Neural crest cell (in vitro differentiated cells): ENCODE measurements around the gene CECR2. TPM values are rescaled to one million over a fixed set of nuclear protein-coding genes. Genes with fewer than 3 reads are reported as not detected.
A peak's percentile ranks its signal among the peaks of the same experiment; 100 is the strongest.

Source experiments
- DNase-seq: peaks from one replicate; pipeline ENCODE4 v3.0.0; 2021; ENCODE audit warnings: low read depth, mixed read lengths, low spot score
- H3K27ac Mint-ChIP-seq: one replicate; pipeline ENCODE4 v1.8.0; 2021; ENCODE audit warnings: mild to moderate bottlenecking, mixed read lengths; ENCODE audit not compliant: unreplicated experiment
- H3K27me3 Mint-ChIP-seq: 2 replicates; pipeline ENCODE4 v1.8.0; 2021; ENCODE audit warnings: low read depth, mild to moderate bottlenecking, mixed read lengths
- H3K36me3 Mint-ChIP-seq: 2 replicates; pipeline ENCODE4 v1.8.0; 2021; ENCODE audit warnings: low read depth, mild to moderate bottlenecking, mixed read lengths
- H3K4me1 Mint-ChIP-seq: 2 replicates; pipeline ENCODE4 v1.8.0; 2021; ENCODE audit warnings: mixed read lengths
- H3K4me3 Mint-ChIP-seq: one replicate; pipeline ENCODE4 v1.8.0; 2021; ENCODE audit warnings: mild to moderate bottlenecking, mixed read lengths
- H3K9me3 Mint-ChIP-seq: 2 replicates; pipeline ENCODE4 v1.8.0; 2021; ENCODE audit warnings: mixed read lengths
- total RNA-seq: library from RNA; stranded (reverse); gene quantifications from 2 replicates; pipeline ENCODE4 v1.2.1, GENCODE V29; 2021
- TF ChIP-seq, protein P1 (sequence below): fragments of 200-600 bp; sonication (generic); conservative IDR thresholded peaks from 2 replicates; pipeline ENCODE4 v1.5.0; 2021; ENCODE audit warnings: antibody characterized with exemption, mild to moderate bottlenecking

The CECR2 gene
- total RNA-seq, 1 donor from 2014 or later: 32.8 TPM

DNA sequence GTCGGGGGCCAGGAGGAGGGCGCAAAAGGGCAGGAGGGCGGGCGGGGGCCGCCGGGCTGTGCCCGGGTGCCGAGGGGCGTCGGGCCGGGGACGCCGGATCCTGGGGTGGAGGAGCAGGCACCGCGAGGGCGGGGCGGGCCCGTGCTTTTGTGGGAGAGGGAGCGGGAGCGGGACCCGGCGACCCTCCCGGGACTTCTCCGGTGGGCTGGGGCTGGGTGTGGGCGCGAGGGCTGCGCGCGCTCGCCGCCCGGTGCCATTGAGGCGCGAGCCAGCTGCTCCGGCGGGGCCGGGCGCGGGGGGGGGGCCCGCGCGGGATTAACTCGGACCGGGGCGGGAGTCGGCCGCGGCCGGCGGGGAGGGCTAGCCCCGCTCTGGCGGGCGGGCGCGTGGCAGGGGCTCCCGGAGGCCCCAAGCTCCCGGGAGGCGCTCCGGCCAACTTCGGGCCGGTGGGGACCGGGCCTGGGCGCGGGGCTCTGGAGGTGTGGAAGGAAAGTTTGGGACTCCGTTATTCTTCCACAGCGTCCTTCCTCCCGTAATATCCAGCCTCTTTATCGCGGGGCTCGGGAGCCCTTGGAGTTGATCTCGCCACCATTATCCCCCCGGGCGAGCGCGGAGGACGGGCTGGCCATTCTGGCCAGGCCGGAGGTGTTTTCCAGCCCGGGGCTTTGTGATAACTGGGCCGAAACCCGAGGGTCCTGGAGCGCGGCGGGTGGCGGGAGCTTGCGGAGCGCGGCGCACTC, 936 bp downstream of the CECR2 start:
- no peaks in the 10 kb centered on the region for H3K27me3 Mint-ChIP-seq
- H3K4me1 Mint-ChIP-seq: peaks cover 43% of the 10 kb centered on the region
- H3K36me3 Mint-ChIP-seq: no peaks in the 10 kb centered on the region
- TF ChIP-seq, protein P1, sequence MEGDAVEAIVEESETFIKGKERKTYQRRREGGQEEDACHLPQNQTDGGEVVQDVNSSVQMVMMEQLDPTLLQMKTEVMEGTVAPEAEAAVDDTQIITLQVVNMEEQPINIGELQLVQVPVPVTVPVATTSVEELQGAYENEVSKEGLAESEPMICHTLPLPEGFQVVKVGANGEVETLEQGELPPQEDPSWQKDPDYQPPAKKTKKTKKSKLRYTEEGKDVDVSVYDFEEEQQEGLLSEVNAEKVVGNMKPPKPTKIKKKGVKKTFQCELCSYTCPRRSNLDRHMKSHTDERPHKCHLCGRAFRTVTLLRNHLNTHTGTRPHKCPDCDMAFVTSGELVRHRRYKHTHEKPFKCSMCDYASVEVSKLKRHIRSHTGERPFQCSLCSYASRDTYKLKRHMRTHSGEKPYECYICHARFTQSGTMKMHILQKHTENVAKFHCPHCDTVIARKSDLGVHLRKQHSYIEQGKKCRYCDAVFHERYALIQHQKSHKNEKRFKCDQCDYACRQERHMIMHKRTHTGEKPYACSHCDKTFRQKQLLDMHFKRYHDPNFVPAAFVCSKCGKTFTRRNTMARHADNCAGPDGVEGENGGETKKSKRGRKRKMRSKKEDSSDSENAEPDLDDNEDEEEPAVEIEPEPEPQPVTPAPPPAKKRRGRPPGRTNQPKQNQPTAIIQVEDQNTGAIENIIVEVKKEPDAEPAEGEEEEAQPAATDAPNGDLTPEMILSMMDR: no peak
- peak overlapping the region; percentile 85 for H3K4me3 Mint-ChIP-seq
- DNase-seq: peak; percentile 41
- H3K27ac Mint-ChIP-seq: peak overlapping the region; percentile 86
- no peaks in the 10 kb centered on the region for H3K9me3 Mint-ChIP-seq

- peak overlapping the region; percentile 85 for H3K4me3 Mint-ChIP-seq
- no peaks in the 10 kb centered on the region for H3K9me3 Mint-ChIP-seq
- TF ChIP-seq, protein P1: no peak
- peak overlapping the region; percentile 36 for H3K27ac Mint-ChIP-seq
- no peaks in the 10 kb centered on the region for H3K36me3 Mint-ChIP-seq
- H3K27me3 Mint-ChIP-seq: no peaks in the 10 kb centered on the region
- no peak for DNase-seq
- H3K4me1 Mint-ChIP-seq: peaks cover 48% of the 10 kb centered on the region
Measured at GRCh38 chr22:17370766-17371432, 1.6 kb downstream of the CECR2 start.

DNA sequence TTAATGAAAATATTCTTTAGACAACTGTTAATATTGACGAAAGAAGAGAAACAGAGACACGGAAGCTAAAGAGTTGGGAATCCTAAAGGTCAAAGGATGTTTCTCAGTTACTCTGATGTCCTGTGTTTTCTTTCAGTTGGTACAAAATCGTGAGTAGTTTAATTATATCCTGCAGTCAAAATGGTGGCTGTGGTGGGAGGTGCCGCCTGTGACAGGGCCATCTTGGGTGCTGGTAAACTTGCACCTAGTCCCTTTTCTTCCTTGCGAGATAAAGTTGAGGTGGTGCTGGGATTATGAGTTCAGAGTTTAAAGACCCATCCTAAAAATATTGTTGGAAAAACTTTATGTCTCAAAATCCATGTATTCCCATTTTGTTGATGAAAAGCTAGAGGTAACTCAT, 2.2 kb downstream of the CECR2 start:
- H3K36me3 Mint-ChIP-seq: no peaks in the 10 kb centered on the region
- peaks cover 48% of the 10 kb centered on the region for H3K4me1 Mint-ChIP-seq
- no peaks in the 10 kb centered on the region for H3K27me3 Mint-ChIP-seq
- TF ChIP-seq, protein P1: no peak
- no peak overlapping the region for H3K27ac Mint-ChIP-seq
- peak overlapping the region; percentile 85 for H3K4me3 Mint-ChIP-seq
- no peak for DNase-seq
- no peaks in the 10 kb centered on the region for H3K9me3 Mint-ChIP-seq

- Mint-ChIP-seq H3K4me3 (peak overlapping the region; percentile 42), H3K27me3 (no peaks in the 10 kb centered on the region), H3K4me1 (peaks cover 43% of the 10 kb centered on the region), H3K27ac (no peak overlapping the region), H3K36me3 (no peaks in the 10 kb centered on the region), H3K9me3 (no peaks in the 10 kb centered on the region)
- DNase-seq: no peak
- TF ChIP-seq, protein P1: no peak
Measured at GRCh38 chr22:17373855-17374254, 4.6 kb downstream of the CECR2 start.

DNA sequence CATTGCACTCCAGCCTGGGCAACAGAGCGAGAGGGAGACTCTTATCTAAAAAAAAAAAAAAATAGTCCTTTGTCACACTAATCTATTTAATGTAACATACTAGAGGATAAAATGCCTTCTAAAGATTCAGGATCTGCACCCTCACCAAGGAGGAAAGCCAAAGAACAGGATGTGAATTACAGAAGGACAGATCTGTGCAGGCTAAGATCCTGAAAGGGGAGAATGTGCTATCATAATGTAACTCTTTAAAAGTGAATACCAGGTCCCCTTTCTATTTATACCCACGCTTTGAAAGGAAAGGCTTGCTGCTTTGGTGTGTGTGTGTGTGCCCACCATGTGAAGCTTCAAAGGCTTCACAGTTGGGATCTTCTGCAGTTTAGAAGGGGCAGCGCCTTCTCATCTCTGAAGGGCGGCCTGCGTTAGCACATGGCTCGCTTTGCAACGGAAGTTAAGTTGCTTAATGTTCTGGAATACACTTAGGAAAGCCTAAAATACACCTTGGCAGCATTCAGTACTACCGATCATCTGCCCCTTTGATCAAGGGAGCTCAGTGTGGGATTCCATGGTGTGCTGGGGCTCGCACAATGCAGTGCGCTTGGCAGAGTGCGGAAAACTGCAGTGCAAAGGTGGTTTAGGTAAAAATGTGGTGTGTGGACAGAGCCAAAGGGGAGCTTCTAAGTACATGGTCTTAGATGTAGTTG, 6.8 kb downstream of the CECR2 start:
- DNase-seq: no peak
- H3K27me3 Mint-ChIP-seq: no peaks in the 10 kb centered on the region
- no peak overlapping the region for H3K27ac Mint-ChIP-seq
- H3K9me3 Mint-ChIP-seq: no peaks in the 10 kb centered on the region
- H3K4me1 Mint-ChIP-seq: peaks cover 60% of the 10 kb centered on the region
- peak overlapping the region; percentile 54 for H3K4me3 Mint-ChIP-seq
- no peaks in the 10 kb centered on the region for H3K36me3 Mint-ChIP-seq
- TF ChIP-seq, protein P1: no peak
